Stomach smooth muscle (tissue), 2 donors: ENCODE data around the gene MALAT1.

ENCODE experiments used
- H3K27ac ChIP-seq: one replicate; pipeline ENCODE4 v1.7.0; 2013; ENCODE audit warnings: mild to moderate bottlenecking, low read length, inconsistent platforms
- H3K27me3 ChIP-seq, 2 donors: one replicate each; pipeline ENCODE4 v1.7.0; 2013; ENCODE audit warnings: low read length in 2 of 2; ENCODE audit not compliant: insufficient read depth in 2 of 2, control insufficient read depth in 1 of 2
- H3K36me3 ChIP-seq, 2 donors: one replicate each; pipeline ENCODE4 v1.7.0; 2013; ENCODE audit warnings: low read length in 2 of 2; ENCODE audit not compliant: control insufficient read depth in 2 of 2, insufficient read depth in 2 of 2
- H3K4me1 ChIP-seq: one replicate; pipeline ENCODE4 v1.7.0; 2013; ENCODE audit warnings: low read length; ENCODE audit not compliant: control insufficient read depth, insufficient read depth
- H3K4me3 ChIP-seq, 2 donors: one replicate each; pipeline ENCODE4 v1.7.0; 2013; ENCODE audit warnings: low read length in 2 of 2
- H3K9ac ChIP-seq, 2 donors: one replicate each; pipeline ENCODE4 v1.7.0; 2013; ENCODE audit warnings: low read length in 2 of 2, mild to moderate bottlenecking in 1 of 2
- H3K9me3 ChIP-seq, 2 donors: one replicate each; pipeline ENCODE4 v1.7.0; 2013; ENCODE audit warnings: low read length in 2 of 2; ENCODE audit not compliant: control insufficient read depth in 2 of 2
- donor health status: healthy.
- donor health status: Pancreatic carcinoma.

Gene MALAT1

GRCh38 chr11:65546217-65546958 is 47.5 kb downstream of the MALAT1 start:
- H3K4me3 ChIP-seq = no peak overlapping the region
- no peaks in the 10 kb centered on the region for H3K9me3 ChIP-seq
- H3K27ac ChIP-seq = no peak overlapping the region
- H3K9ac ChIP-seq = no peak overlapping the region
- peaks cover 16 to 24% of the 10 kb centered on the region in 2 donors for H3K36me3 ChIP-seq
- no peaks in the 10 kb centered on the region for H3K27me3 ChIP-seq
- peaks cover 11% of the 10 kb centered on the region for H3K4me1 ChIP-seq

- Histone ChIP-seq H3K4me1 (peaks cover 11% of the 10 kb centered on the region), H3K27me3 (no peaks in the 10 kb centered on the region), H3K36me3 (peaks cover 26 to 33% of the 10 kb centered on the region in 2 donors), H3K4me3 (no peak overlapping the region), H3K9me3 (no peaks in the 10 kb centered on the region), H3K27ac (no peak overlapping the region), H3K9ac (no peak overlapping the region)
Observed at GRCh38 chr11:65547446-65548125, 48.7 kb downstream of the MALAT1 start.

- peaks cover 18 to 31% of the 10 kb centered on the region in 2 donors for H3K36me3 ChIP-seq
- no peak overlapping the region for H3K27ac ChIP-seq
- peaks cover 11% of the 10 kb centered on the region for H3K4me1 ChIP-seq
- H3K9ac ChIP-seq = no peak overlapping the region
- H3K27me3 ChIP-seq = no peaks in the 10 kb centered on the region
- H3K9me3 ChIP-seq = no peaks in the 10 kb centered on the region
- no peak overlapping the region for H3K4me3 ChIP-seq
Observed at GRCh38 chr11:65548395-65548794, 49.5 kb downstream of the MALAT1 start.

- H3K27me3 ChIP-seq = no peaks in the 10 kb centered on the region
- H3K27ac ChIP-seq = no peak overlapping the region
- H3K4me3 ChIP-seq = no peak overlapping the region
- H3K9ac ChIP-seq = no peak overlapping the region
- H3K36me3 ChIP-seq = peaks cover 16 to 33% of the 10 kb centered on the region in 2 donors
- no peaks in the 10 kb centered on the region for H3K9me3 ChIP-seq
- H3K4me1 ChIP-seq = peaks cover 11% of the 10 kb centered on the region
Observed at GRCh38 chr11:65549096-65549495, 50.3 kb downstream of the MALAT1 start.

GRCh38 chr11:65551572-65552387 is 52.9 kb downstream of the MALAT1 start:
- peaks cover 16 to 26% of the 10 kb centered on the region in 2 donors for H3K36me3 ChIP-seq

GRCh38 chr11:65552388-65552951 is 53.6 kb downstream of the MALAT1 start:
- H3K27ac ChIP-seq = no peak overlapping the region
- H3K36me3 ChIP-seq = peaks cover 16 to 26% of the 10 kb centered on the region in 2 donors
- no peak overlapping the region for H3K4me3 ChIP-seq

More at GRCh38 chr11:65551572-65552387, 52.9 kb downstream of the MALAT1 start:
- Histone ChIP-seq H3K4me3 (no peak overlapping the region), H3K4me1 (peaks cover 34% of the 10 kb centered on the region), H3K9ac (no peak overlapping the region), H3K27ac (no peak overlapping the region), H3K9me3 (no peaks in the 10 kb centered on the region), H3K27me3 (no peaks in the 10 kb centered on the region)

GRCh38 chr11:65553301-65554001 is 54.6 kb downstream of the MALAT1 start:
- Histone ChIP-seq H3K9me3 (no peaks in the 10 kb centered on the region), H3K4me3 (no peak overlapping the region), H3K27me3 (no peaks in the 10 kb centered on the region), H3K4me1 (peaks cover 40% of the 10 kb centered on the region), H3K27ac (no peak overlapping the region), H3K36me3 (peaks cover 15 to 25% of the 10 kb centered on the region in 2 donors), H3K9ac (no peak overlapping the region)

More at GRCh38 chr11:65552388-65552951, 53.6 kb downstream of the MALAT1 start:
- Histone ChIP-seq H3K9me3 (no peaks in the 10 kb centered on the region), H3K4me1 (peaks cover 39% of the 10 kb centered on the region), H3K9ac (no peak overlapping the region), H3K27me3 (no peaks in the 10 kb centered on the region)

- H3K4me3 ChIP-seq = no peak overlapping the region
- no peaks in the 10 kb centered on the region for H3K27me3 ChIP-seq
- H3K27ac ChIP-seq = no peak overlapping the region
- H3K9me3 ChIP-seq = no peaks in the 10 kb centered on the region
- H3K9ac ChIP-seq = peak overlapping the region in 1 of 2 donors; percentile 36
- peaks cover 48% of the 10 kb centered on the region for H3K4me1 ChIP-seq
- peaks cover 11 to 17% of the 10 kb centered on the region in 2 donors for H3K36me3 ChIP-seq
Observed at GRCh38 chr11:65554057-65554818, 55.4 kb downstream of the MALAT1 start.

- Histone ChIP-seq H3K4me3 (no peak overlapping the region), H3K9ac (peak overlapping the region; percentile 29 to 86), H3K36me3 (peaks cover 11 to 14% of the 10 kb centered on the region in 2 donors), H3K9me3 (no peaks in the 10 kb centered on the region), H3K4me1 (peaks cover 54% of the 10 kb centered on the region), H3K27ac (peak overlapping the region; percentile 55), H3K27me3 (no peaks in the 10 kb centered on the region)
Observed at GRCh38 chr11:65554842-65555430, 56.1 kb downstream of the MALAT1 start.
